Ovary (tissue), 9 donors: ENCODE results near the gene WDR82. TPM values are rescaled to one million over a fixed set of nuclear protein-coding genes. Genes with fewer than 3 reads are reported as not detected.

ENCODE experiments used
- DNase-seq, 5 donors: peaks; one replicate each; pipeline ENCODE4 v3.0.0-alpha.2; 2019 to 2020
- H3K27ac ChIP-seq, 2 donors: fragments of 200-600 bp; one replicate each; pipeline versions ENCODE4 v1.5.1 to v1.8.0; 2019 to 2022
- H3K27me3 ChIP-seq: fragments of 200-600 bp; one replicate; pipeline ENCODE4 v1.8.0; 2022
- H3K36me3 ChIP-seq: fragments of 200-600 bp; sonication (generic); one replicate; pipeline ENCODE4 v1.5.1; 2019
- H3K4me1 ChIP-seq: one replicate; pipeline ENCODE4 v1.8.1; 2013; ENCODE audit warnings: mild to moderate bottlenecking, moderate library complexity; ENCODE audit not compliant: insufficient read depth
- H3K4me3 ChIP-seq: fragments of 200-600 bp; sonication (generic); one replicate; pipeline ENCODE4 v1.5.1; 2017
- H3K9me3 ChIP-seq, 2 donors: fragments of 200-600 bp in 1 of 2; sonication (generic) in 1 of 2; one replicate each; pipeline versions ENCODE4 v1.5.1 to v1.8.1; 2013 to 2019; ENCODE audit warnings: mild to moderate bottlenecking in 1 of 2, moderate library complexity in 1 of 2
- EP300 ChIP-seq: sonication (generic); formaldehyde crosslinking; IDR thresholded peaks from one replicate; pipeline ENCODE4 v1.6.1; 2017; ENCODE audit warnings: antibody characterized with exemption
- POLR2A ChIP-seq: fragments of 450-650 bp; IDR thresholded peaks from one replicate; pipeline ENCODE4 v1.6.1; 2017; ENCODE audit warnings: antibody characterized with exemption, mild to moderate bottlenecking, moderate library complexity
- WGBS, 3 donors: extraction: QIAGEN DNeasy Blood & Tissue Kit in 1 of 3; methylation state at CpG; one replicate each; pipeline versions ENCODE4 v1.1.5 to v1.1.7; 2013 to 2017; 5-methylcytosine and 5-hydroxymethylcytosine counted together
- intact Hi-C, 4 donors: fragments of 100-400 bp; cut with DNase I; formaldehyde crosslinking; loops; one replicate each; pipeline versions ENCODE4 v1.11.0 to v1.15.1; 2022 to 2023
- polyA plus RNA-seq, 2 donors: library from polyadenylated mRNA; stranded (reverse); fragments of 200-250 nt in 1 of 2; fragments of 350-450 nt in 1 of 2; fragmentation: Illumina TruSeq in 1 of 2; extraction: RNeasy Lipid Tissue Mini Kit (QIAGEN cat#74804) in 1 of 2; gene quantifications; one replicate each; pipeline ENCODE4 v1.2.3, GENCODE V29; 2013 to 2014
- total RNA-seq, 7 donors: library from RNA; depleted of rRNA in 2 of 7; stranded (reverse); fragments of >200 nt in 2 of 7; fragmentation: NEBNext Ultra II Directional in 3 of 7; extraction: Animal tissue kit (Norgen Biotek cat#: 25700) in 3 of 7; gene quantifications; one replicate each; pipeline versions ENCODE4 v1.1.0 to v1.2.4, GENCODE V29; 2016 to 2023
- TF ChIP-seq, protein P1 (sequence below), 3 donors: fragments of 450-650 bp in 2 of 3; fragments of 200-600 bp in 1 of 3; IDR thresholded peaks; one replicate each; pipeline versions ENCODE4 v1.5.1 to v1.8.0; 2016 to 2022; ENCODE audit warnings: antibody characterized with exemption in 3 of 3, mild to moderate bottlenecking in 1 of 3
- donor health status: DM: no; HTN: no; CAD: no; lungs with moderate emphysema.
- donor health status: DM: no; HTN: no; CAD: no.
- donor health status: Bipolar disorder and iron deficiency.
- donor health status: DM: yes; HTN: yes; CAD: no.
- donor health status: DM: no; HTN: no; CAD: no.
- donor health status: DM: yes; HTN: yes; CAD: no.

WDR82 gene
- total and polyA plus RNA-seq, 9 donors, result 36.4 to 110 (median 95.2) TPM

DNA sequence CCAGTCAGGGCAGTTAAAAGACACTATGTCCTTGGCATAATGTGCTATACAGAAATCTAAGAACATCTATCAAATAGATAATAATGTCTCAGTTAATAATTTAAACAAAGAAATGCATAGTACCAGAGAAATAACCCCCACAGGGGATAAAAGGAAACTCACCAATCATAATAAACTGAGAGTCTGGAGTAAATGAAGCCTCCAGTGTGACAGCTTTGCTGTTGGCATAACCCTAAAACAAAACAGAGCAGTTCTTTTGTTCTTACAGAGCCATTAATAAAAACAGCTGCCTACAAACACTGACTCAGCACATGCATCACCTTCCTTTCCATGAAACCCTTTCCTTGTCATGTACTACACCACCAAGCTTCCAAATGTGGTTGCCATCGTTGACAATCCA, 19.4 kb downstream of the WDR82 start:
- H3K9me3 ChIP-seq, result no peaks in the 10 kb centered on the region
- H3K27ac ChIP-seq, result no peak overlapping the region
- H3K4me1 ChIP-seq, result no peaks in the 10 kb centered on the region
- 68 to 85% (median 70%) methylated on average over 1 of the region's 1 CpG for WGBS, 3 donors
- no peak for DNase-seq
- no peaks in the 10 kb centered on the region for H3K36me3 ChIP-seq
- H3K4me3 ChIP-seq, result no peak overlapping the region
- TF ChIP-seq POLR2A (no peak), EP300 (no peak)
- TF ChIP-seq, protein P1, sequence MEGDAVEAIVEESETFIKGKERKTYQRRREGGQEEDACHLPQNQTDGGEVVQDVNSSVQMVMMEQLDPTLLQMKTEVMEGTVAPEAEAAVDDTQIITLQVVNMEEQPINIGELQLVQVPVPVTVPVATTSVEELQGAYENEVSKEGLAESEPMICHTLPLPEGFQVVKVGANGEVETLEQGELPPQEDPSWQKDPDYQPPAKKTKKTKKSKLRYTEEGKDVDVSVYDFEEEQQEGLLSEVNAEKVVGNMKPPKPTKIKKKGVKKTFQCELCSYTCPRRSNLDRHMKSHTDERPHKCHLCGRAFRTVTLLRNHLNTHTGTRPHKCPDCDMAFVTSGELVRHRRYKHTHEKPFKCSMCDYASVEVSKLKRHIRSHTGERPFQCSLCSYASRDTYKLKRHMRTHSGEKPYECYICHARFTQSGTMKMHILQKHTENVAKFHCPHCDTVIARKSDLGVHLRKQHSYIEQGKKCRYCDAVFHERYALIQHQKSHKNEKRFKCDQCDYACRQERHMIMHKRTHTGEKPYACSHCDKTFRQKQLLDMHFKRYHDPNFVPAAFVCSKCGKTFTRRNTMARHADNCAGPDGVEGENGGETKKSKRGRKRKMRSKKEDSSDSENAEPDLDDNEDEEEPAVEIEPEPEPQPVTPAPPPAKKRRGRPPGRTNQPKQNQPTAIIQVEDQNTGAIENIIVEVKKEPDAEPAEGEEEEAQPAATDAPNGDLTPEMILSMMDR (IDR thresholded peaks at IDR 0.05), result no peak
- intact Hi-C loops, result no loop called here
- H3K27me3 ChIP-seq, result no peaks in the 10 kb centered on the region

DNA sequence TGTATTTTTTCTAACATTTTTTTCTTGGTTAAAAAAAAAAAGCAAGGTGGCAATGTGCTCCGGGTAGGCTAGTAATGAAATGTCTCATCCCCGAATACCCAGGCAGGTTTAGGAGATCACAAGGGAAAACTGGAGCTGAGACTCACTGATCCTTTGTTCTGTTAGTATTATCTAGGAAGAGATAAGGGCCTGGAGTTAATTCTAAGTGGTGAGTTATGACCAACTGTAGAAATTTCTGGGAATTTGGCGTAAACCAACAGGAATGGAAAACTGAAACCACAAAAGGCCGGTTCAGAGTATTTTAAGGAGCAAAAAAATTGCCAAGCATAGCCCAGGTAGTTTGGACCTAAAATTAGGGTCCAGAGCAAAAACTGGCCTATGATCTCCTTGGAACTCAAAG, 20.5 kb downstream of the WDR82 start:
- no peak overlapping the region for H3K27ac ChIP-seq

GRCh38 chr3:52256622-52257021, 21.8 kb downstream of the WDR82 start:
- intact Hi-C loops, result no loop called here
- H3K4me3 ChIP-seq, result no peak overlapping the region
- WGBS, 3 donors, result 75 to 82% (median 81%) methylated on average over 4 of the region's 4 CpGs
- no peak for TF ChIP-seq EP300
- TF ChIP-seq, protein P1 (IDR thresholded peaks at IDR 0.05), result no peak
- TF ChIP-seq POLR2A, result no peak
- H3K36me3 ChIP-seq, result no peaks in the 10 kb centered on the region
- DNase-seq, result no peak
- H3K27ac ChIP-seq, result no peak overlapping the region
- no peaks in the 10 kb centered on the region for H3K9me3 ChIP-seq
- H3K4me1 ChIP-seq, result no peaks in the 10 kb centered on the region
- H3K27me3 ChIP-seq, result no peaks in the 10 kb centered on the region

More for the DNA sequence above, 20.5 kb downstream of the WDR82 start:
- no peaks in the 10 kb centered on the region for H3K36me3 ChIP-seq
- H3K27me3 ChIP-seq, result no peaks in the 10 kb centered on the region
- no peaks in the 10 kb centered on the region for H3K9me3 ChIP-seq
- TF ChIP-seq EP300 (no peak), POLR2A (no peak)
- no peak for DNase-seq
- H3K4me3 ChIP-seq, result no peak overlapping the region
- WGBS, 3 donors, result 66 to 78% (median 75%) methylated on average over 4 of the region's 4 CpGs
- no peaks in the 10 kb centered on the region for H3K4me1 ChIP-seq
- intact Hi-C loops, result no loop called here

- Histone ChIP-seq H3K27me3 (no peaks in the 10 kb centered on the region), H3K9me3 (no peaks in the 10 kb centered on the region), H3K36me3 (no peaks in the 10 kb centered on the region), H3K4me1 (no peaks in the 10 kb centered on the region), H3K4me3 (no peak overlapping the region), H3K27ac (no peak overlapping the region)
- intact Hi-C loops, result no loop called here
- WGBS, 3 donors, result 78 to 82% (median 79%) methylated on average over 3 of the region's 3 CpGs
- TF ChIP-seq EP300, result no peak
- TF ChIP-seq, protein P1 (IDR thresholded peaks at IDR 0.05), result no peak
- TF ChIP-seq POLR2A, result no peak
- DNase-seq, result no peak
These were observed 22.3 kb downstream of the WDR82 start for GRCh38 chr3:52256159-52256558.

- 76 to 80% (median 77%) methylated on average over 9 of the region's 9 CpGs for WGBS, 3 donors
- Histone ChIP-seq H3K27ac (no peak overlapping the region), H3K4me3 (no peak overlapping the region), H3K36me3 (no peaks in the 10 kb centered on the region), H3K27me3 (no peaks in the 10 kb centered on the region), H3K9me3 (no peaks in the 10 kb centered on the region), H3K4me1 (no peaks in the 10 kb centered on the region)
- intact Hi-C loops, result no loop called here
- DNase-seq, result no peak
- no peak for TF ChIP-seq POLR2A
- TF ChIP-seq, protein P1 (IDR thresholded peaks at IDR 0.05), result no peak
- TF ChIP-seq EP300, result no peak
These were observed 23.8 kb downstream of the WDR82 start for GRCh38 chr3:52254608-52255007.
